ENCODE data around the gene TJP1. TPM values are rescaled to one million over a fixed set of nuclear protein-coding genes. Genes with fewer than 3 reads are reported as not detected.

Gene TJP1
- polyA plus RNA-seq, 1 donor (not counting 4 experiments of a cell fraction or from before 2014, with no cell fraction given): 54.7 TPM

GRCh38 chr15:29728418-29728817 lies 93.8 kb downstream of the TJP1 start:
- Histone ChIP-seq H3K9me1 (ENCODE audit: control insufficient read depth, extremely low read depth, insufficient read depth, low read length) (no peaks in the 10 kb centered on the region), H3K4me2 (ENCODE audit: control insufficient read depth, extremely low read depth, insufficient read depth, low read depth, low read length) (no peak overlapping the region), H3K4me1 (ENCODE audit: control insufficient read depth, extremely low read depth, insufficient read depth, low read length) (no peaks in the 10 kb centered on the region), H2AFZ (ENCODE audit: control insufficient read depth, low read length) (no peak overlapping the region), H3K36me3 (ENCODE audit: control insufficient read depth in 2 of 2, extremely low read depth in 1 of 2, insufficient read depth in 2 of 2, low read length in 2 of 2) (peaks cover 34 to 37% of the 10 kb centered on the region in 2 experiments), H3K9ac (ENCODE audit: control insufficient read depth, extremely low read depth, insufficient read depth, low read length) (no peak overlapping the region), H3K79me2 (ENCODE audit: control insufficient read depth, insufficient read depth, low read length) (no peaks in the 10 kb centered on the region), H3K27ac (ENCODE audit: control insufficient read depth, insufficient read depth, low read length) (no peak overlapping the region), H3K9me3 (ENCODE audit: control insufficient read depth, low read depth, low read length) (no peaks in the 10 kb centered on the region), H3K27me3 (ENCODE audit: control insufficient read depth, extremely low read depth, insufficient read depth, low read length) (no peaks in the 10 kb centered on the region), H4K20me1 (ENCODE audit: control insufficient read depth, extremely low read depth, insufficient read depth, low read length) (no peaks in the 10 kb centered on the region), H3K4me3 (ENCODE audit: control insufficient read depth in 2 of 3, extremely low read depth in 1 of 3, insufficient read depth in 2 of 3, low read depth in 1 of 3, low read length in 3 of 3) (no peak overlapping the region)
- no peak for DNase-seq (ENCODE audit: low read depth, low spot score)
- no peak for FAIRE-seq
- dilution Hi-C loops (cut with MboI; ENCODE audit: extremely low pct_ligation_motif_present, low sequenced_read_pairs): no loop called here
- TF ChIP-seq EZH2 (IDR thresholded peaks at IDR 0.05; ENCODE audit: low read length) (no peak), CTCF (optimal IDR thresholded peaks at IDR 0.05 in 1 of 3, IDR thresholded peaks at IDR 0.05 in 1 of 3, conservative IDR thresholded peaks at IDR 0.05 in 1 of 3; ENCODE audit: extremely low read depth in 1 of 3, insufficient read depth in 2 of 3, low read length in 3 of 3) (no peak)

GRCh38 chr15:29727871-29728270 lies 94.4 kb downstream of the TJP1 start:
- Histone ChIP-seq H3K79me2 (ENCODE audit: control insufficient read depth, insufficient read depth, low read length) (no peaks in the 10 kb centered on the region), H3K4me1 (ENCODE audit: control insufficient read depth, extremely low read depth, insufficient read depth, low read length) (no peaks in the 10 kb centered on the region), H3K27me3 (ENCODE audit: control insufficient read depth, extremely low read depth, insufficient read depth, low read length) (no peaks in the 10 kb centered on the region), H2AFZ (ENCODE audit: control insufficient read depth, low read length) (no peak overlapping the region), H3K9me3 (ENCODE audit: control insufficient read depth, low read depth, low read length) (no peaks in the 10 kb centered on the region), H3K27ac (ENCODE audit: control insufficient read depth, insufficient read depth, low read length) (no peak overlapping the region), H3K9me1 (ENCODE audit: control insufficient read depth, extremely low read depth, insufficient read depth, low read length) (no peaks in the 10 kb centered on the region), H3K36me3 (ENCODE audit: control insufficient read depth in 2 of 2, extremely low read depth in 1 of 2, insufficient read depth in 2 of 2, low read length in 2 of 2) (peaks cover 32% of the 10 kb centered on the region in 2 experiments), H3K4me3 (ENCODE audit: control insufficient read depth in 2 of 3, extremely low read depth in 1 of 3, insufficient read depth in 2 of 3, low read depth in 1 of 3, low read length in 3 of 3) (no peak overlapping the region), H3K4me2 (ENCODE audit: control insufficient read depth, extremely low read depth, insufficient read depth, low read depth, low read length) (no peak overlapping the region), H4K20me1 (ENCODE audit: control insufficient read depth, extremely low read depth, insufficient read depth, low read length) (no peaks in the 10 kb centered on the region), H3K9ac (ENCODE audit: control insufficient read depth, extremely low read depth, insufficient read depth, low read length) (no peak overlapping the region)
- no peak for FAIRE-seq
- TF ChIP-seq CTCF (optimal IDR thresholded peaks at IDR 0.05 in 1 of 3, IDR thresholded peaks at IDR 0.05 in 1 of 3, conservative IDR thresholded peaks at IDR 0.05 in 1 of 3; ENCODE audit: extremely low read depth in 1 of 3, insufficient read depth in 2 of 3, low read length in 3 of 3): no peak
- TF ChIP-seq EZH2 (IDR thresholded peaks at IDR 0.05; ENCODE audit: low read length): no peak
- DNase-seq (ENCODE audit: low read depth, low spot score): no peak
- dilution Hi-C loops (cut with MboI; ENCODE audit: extremely low pct_ligation_motif_present, low sequenced_read_pairs): no loop called here
